Measurements from ENCODE around the gene IL16.
A peak's percentile ranks its signal among the peaks of the same experiment; 100 is the strongest.

GRCh38 chr15:81274931-81275707 is 78.4 kb downstream of the IL16 start:
- TF ChIP-seq EZH2 (IDR thresholded peaks at IDR 0.05; ENCODE audit: borderline replicate concordance, low read depth, low read length, severe bottlenecking) = no peak
- peak; percentile 97 for TF ChIP-seq CTCF (IDR thresholded peaks at IDR 0.05; ENCODE audit: borderline replicate concordance, extremely low read depth, low read length, poor library complexity, severe bottlenecking)

Measured in DND-41 (cell line).